ENCODE results near the gene TIAL1.

TIAL1 gene

GRCh38 chr10:119642556-119643111 lies 45.9 kb upstream of the TIAL1 start:
- no peak for TF ChIP-seq CSRNP3 (CRISPR knock-in tag; IDR thresholded peaks at IDR 0.05)
- ATAC-seq, result no peak

GRCh38 chr10:119640875-119641526 lies 44.2 kb upstream of the TIAL1 start:
- ATAC-seq, result no peak
- TF ChIP-seq PPARA (CRISPR knock-in tag; IDR thresholded peaks at IDR 0.05; ENCODE audit: borderline replicate concordance) (no peak), ISL1 (CRISPR knock-in tag; IDR thresholded peaks at IDR 0.05) (no peak), TCF4 (CRISPR knock-in tag; IDR thresholded peaks at IDR 0.05; ENCODE audit: borderline replicate concordance) (no peak), ZC3H10 (CRISPR knock-in tag; IDR thresholded peaks at IDR 0.05) (no peak), OSR1 (CRISPR knock-in tag; IDR thresholded peaks at IDR 0.05) (no peak), ZFP3 (CRISPR knock-in tag; IDR thresholded peaks at IDR 0.05) (no peak), ESRRG (CRISPR knock-in tag; IDR thresholded peaks at IDR 0.05) (no peak), POU6F1 (CRISPR knock-in tag; IDR thresholded peaks at IDR 0.05; ENCODE audit: borderline replicate concordance, low read depth) (no peak), RARB (CRISPR knock-in tag; IDR thresholded peaks at IDR 0.05) (no peak)

GRCh38 chr10:119640384-119640783 lies 43.6 kb upstream of the TIAL1 start:
- no peak for ATAC-seq
- TF ChIP-seq BACH2 (CRISPR knock-in tag; IDR thresholded peaks at IDR 0.05; ENCODE audit: borderline replicate concordance) (no peak), CREB5 (CRISPR knock-in tag; IDR thresholded peaks at IDR 0.05; ENCODE audit: low read depth) (no peak), ZFP30 (CRISPR knock-in tag; IDR thresholded peaks at IDR 0.05) (no peak), ZNF70 (CRISPR knock-in tag; IDR thresholded peaks at IDR 0.05) (no peak), PATZ1 (CRISPR knock-in tag; IDR thresholded peaks at IDR 0.05; ENCODE audit: borderline replicate concordance) (no peak), TSHZ2 (CRISPR knock-in tag; IDR thresholded peaks at IDR 0.05) (no peak), ZFP3 (CRISPR knock-in tag; IDR thresholded peaks at IDR 0.05) (no peak), ISL1 (CRISPR knock-in tag; IDR thresholded peaks at IDR 0.05) (no peak), RARB (CRISPR knock-in tag; IDR thresholded peaks at IDR 0.05) (no peak), CSDC2 (CRISPR knock-in tag; IDR thresholded peaks at IDR 0.05) (no peak), ZNF565 (CRISPR knock-in tag; conservative IDR thresholded peaks at IDR 0.05; ENCODE audit: low read depth) (no peak), TCF4 (CRISPR knock-in tag; IDR thresholded peaks at IDR 0.05; ENCODE audit: borderline replicate concordance) (no peak), TOX (CRISPR knock-in tag; IDR thresholded peaks at IDR 0.05; ENCODE audit: borderline replicate concordance) (no peak), ARNTL (CRISPR knock-in tag; IDR thresholded peaks at IDR 0.05; ENCODE audit: borderline replicate concordance, low read depth) (no peak), ZNF8 (CRISPR knock-in tag; IDR thresholded peaks at IDR 0.05) (no peak), ESRRG (CRISPR knock-in tag; IDR thresholded peaks at IDR 0.05) (no peak), OSR1 (CRISPR knock-in tag; IDR thresholded peaks at IDR 0.05) (no peak), GLIS3 (CRISPR knock-in tag; IDR thresholded peaks at IDR 0.05) (no peak), PPARA (CRISPR knock-in tag; IDR thresholded peaks at IDR 0.05; ENCODE audit: borderline replicate concordance) (no peak), POU6F1 (CRISPR knock-in tag; IDR thresholded peaks at IDR 0.05; ENCODE audit: borderline replicate concordance, low read depth) (no peak)

Data from SK-N-SH treated with all-trans-retinoic acid at 6 μM for 48 hours (cell line).